NCI-H774 (cell line): ENCODE measurements around the gene ZFHX3.

ENCODE experiments used
- DNase-seq: peaks from one replicate; lab custom pipeline; 2025; lab: John Stamatoyannopoulos, UW

Gene ZFHX3

DNA sequence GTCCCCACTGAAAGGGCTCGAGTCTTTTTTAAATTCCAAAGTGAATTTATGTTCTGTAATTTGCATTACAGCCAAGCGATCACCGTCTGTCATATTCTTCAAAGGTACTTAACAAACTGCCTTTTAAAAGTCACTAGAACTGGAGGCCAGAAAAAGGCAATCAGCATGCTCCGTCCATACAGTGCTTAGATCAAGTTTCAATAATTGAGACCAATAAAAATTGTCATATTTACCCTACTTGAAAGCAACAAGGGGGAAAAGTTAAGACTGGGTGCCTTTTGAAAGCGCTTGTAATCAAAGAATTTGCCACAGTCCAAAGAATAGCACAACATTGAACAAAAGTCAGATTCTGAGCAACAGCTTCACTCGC, 9.0 kb upstream of the ZFHX3 start:
- DNase-seq: no peak

DNA sequence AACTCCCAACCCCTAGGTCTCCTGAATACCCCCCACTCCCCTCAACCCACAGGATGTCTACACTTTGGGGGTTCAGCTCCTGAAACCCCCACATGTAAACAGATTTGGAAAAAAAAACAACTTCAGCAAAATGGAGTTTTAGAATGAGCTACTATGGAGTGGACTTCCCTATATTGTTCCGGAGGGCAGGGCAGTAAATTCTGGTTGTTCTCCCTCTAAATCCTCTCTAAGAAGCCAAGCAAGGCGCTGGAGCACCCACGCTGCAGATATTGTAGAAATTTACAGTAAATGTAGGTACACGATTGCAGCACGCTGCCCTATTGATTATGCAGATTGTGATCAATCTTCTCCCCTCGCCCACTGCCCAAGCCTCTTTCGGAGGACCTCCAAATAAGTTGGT, 8.5 kb upstream of the ZFHX3 start:
- DNase-seq: no peak

DNA sequence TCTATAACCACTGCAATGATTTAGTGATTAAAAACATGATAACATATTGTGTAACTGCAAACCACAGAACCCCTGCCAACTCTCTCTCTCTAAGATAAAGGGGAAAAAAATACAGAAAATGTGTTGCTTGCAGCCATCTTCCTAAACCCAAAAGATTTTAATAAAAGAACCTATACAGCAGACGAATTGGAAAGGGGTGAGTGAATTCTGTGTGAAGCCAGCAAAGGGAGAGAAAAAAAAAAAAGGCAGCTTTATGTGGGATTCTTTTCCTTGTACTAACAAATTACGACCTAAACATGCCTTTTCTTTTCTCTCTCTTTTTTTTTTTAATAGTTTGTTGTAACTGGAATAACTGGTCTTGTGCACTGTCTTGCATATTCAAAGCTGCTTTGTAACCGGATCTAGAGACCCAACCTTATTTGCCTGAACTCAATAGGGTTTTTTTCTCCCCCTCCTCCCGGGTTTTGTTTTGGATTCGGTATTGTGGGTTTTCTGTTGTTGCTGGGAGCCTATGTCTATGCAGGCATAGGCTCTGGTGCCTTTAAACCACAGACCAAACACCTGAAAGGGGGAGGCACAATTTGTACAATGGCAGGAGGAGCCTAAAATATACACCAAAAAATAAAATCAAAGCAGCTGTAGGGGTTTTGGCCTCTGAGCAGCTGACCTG, 7.0 kb upstream of the ZFHX3 start:
- no peak for DNase-seq

DNA sequence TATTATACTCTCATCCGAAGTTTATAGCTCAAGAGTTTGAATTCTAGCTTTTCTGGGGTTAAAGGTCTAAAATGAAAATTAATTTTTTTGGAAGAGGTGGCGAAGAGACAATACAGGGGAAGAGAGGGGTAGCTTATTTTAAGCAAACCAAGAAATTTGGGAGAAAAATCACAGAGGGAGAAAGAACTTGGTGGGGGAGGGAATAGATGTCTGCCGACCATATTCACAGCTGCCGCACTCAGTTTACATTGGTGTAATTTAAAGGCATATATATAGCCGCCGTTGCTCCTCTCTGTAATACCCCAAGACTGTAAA, 6.5 kb upstream of the ZFHX3 start:
- DNase-seq: no peak

DNA sequence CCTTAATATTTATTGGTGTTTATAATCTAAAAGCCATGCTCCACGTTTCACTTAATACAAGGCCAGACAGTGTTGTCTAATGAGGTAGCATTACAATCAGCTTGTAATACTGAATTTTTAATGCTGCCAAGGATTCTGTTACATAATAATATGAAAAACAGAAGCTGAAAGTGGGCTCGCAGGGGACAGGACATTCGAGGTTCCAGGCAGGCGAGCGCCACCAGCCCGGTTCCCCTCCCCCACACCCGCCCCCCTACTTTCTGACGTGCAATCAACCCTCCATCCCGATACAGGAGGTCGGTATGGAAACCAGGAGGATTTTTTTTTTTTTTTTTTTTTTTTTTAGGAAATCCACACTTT, 6.2 kb upstream of the ZFHX3 start:
- no peak for DNase-seq

DNA sequence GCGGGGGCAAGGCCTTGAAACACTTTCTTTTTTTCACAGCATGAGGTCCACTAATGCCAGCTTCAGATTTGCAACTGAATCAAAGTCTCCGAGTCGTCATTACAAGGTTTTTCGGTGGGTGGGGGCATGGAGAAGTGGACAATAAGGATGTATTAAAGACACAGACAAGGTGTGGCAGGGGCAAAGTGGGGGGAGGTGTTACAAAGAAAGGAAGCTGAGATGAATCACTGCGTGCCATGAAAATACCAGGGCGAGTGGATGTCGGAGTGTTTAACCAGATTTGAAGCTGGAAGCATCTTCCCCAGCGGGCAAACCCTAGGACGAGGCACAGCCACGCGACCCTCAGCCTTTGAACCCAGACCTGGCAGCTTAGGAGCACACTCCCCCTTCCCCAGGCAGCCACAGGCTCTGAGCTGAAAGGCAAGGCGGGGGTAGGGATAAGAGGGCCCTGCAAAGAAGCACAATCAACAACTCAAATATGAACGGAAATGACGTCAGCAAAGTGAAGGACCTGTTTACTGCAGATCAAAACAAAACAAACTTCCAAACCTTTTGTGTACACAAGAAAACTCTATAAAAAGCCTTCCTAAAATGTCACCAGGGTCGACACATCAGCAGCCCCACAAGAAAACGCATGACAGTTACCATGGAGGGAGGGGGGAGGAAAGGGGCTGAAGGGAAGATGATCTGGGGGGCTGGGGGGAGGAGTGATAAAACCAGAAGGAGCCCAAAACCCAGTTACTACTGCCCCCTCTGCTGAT, 5.6 kb upstream of the ZFHX3 start:
- peak; percentile 26 for DNase-seq

DNA sequence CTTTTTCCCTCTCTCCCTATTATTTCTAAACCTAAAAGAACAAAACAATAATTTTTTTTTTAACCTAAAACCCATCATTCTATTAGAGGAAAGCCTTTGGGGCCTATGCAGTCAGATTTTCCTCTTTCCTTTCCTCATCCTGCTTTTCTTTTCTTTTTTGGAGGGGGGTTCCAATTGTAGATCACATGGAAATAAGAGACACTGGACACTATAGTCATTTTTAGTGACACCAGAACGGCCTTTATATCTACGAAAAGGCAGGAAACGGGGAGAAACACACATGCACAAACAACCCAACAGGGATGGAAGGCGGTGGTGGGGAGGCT, 5.1 kb upstream of the ZFHX3 start:
- no peak for DNase-seq

DNA sequence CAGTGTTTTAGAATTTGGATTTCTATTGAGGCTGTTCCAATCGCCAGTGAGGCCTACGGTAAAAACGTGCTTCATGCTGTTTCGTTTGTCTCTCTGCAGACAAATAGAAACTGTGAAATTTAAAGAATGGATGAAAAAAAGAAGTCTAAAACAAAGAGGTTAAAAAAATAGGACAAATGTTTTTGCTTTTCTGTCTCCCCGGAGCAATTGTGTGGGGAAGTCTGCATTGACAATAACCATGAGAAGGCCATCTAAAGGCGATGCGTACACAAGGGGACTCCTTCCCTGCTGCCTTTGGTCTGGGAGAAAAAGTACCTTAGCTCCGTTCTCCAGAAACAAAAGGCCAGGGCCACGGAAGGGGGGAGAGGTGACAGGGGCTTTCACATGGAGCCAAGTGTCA, 4.6 kb upstream of the ZFHX3 start:
- DNase-seq: no peak

DNA sequence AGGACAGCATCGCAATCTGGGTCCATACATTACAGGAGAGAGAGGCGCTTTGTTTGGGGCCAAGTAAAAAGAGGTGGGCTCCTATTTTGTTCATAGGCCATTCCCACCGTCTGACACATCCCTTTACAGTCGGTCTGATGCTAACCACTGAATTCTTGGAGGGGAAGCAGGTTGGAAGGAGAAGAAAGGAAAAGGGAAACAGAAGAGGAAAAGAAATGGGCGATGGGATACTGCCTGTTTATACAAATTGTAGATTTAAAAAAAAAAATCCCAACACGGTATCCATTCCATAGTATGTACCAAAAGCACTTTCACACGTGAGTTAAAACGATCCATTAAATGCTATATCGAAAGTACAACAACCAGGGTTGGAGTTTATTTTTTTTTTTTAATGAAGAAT, 4.0 kb upstream of the ZFHX3 start:
- DNase-seq: no peak

DNA sequence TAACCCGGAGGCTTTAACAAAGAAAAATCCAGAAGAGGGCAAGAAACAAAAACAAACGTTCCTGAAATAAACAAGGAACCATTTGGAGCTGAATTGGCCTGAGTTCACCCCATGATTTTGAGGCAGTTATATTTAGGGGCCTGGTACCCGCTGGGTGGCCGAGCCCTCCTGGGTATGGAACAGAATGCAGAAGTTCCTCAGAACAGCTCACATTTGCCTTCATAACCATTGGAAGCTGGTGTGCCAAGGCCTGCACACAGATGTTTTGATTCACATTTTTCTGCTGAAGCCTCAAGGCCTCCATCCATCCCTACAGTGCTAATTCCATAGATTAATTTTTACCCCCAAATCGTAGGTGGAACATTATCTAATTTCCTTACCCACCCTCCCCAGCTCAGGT, 3.3 kb upstream of the ZFHX3 start:
- no peak for DNase-seq

DNA sequence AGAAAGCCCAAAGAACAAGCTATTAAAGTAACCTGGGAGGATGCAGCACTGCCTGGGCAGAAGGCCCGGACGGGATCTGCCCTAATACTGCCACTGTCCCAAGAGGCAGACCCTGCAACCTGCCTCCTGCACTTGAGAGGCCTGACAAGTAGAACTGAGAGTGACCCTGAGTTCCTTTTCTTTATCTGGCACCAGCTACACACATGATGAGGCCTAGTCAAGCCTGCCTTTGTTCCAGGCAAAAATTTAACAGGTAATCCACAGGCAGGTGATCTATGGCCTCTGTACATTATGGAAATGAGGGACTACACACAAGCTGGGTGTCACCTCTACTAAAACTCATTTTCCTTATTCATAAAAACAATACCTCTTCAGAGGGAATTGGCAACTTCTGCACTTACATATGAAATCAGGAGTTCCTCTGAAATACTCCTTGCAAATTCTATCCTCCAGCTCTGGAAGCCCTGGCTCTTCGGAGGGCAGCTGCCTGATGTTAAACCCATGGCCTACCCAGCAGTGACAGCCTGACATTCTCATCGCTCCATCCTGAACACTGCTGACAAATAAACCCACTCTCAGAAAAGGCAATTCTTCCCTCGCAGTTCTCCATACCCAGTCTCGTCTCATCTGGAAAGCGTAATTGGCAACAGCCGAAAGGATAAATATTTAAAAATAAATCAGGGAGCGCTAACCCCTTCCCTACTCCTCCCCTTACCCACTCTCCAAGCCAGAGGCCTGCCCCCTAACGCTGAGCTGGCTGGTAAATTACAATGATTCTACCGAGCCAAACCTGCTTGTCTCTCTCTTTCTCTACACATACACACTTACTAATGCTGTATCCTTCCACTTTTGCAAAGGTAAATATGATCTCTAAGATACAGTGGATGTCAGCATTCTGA, 2.5 kb upstream of the ZFHX3 start:
- DNase-seq: no peak

DNA sequence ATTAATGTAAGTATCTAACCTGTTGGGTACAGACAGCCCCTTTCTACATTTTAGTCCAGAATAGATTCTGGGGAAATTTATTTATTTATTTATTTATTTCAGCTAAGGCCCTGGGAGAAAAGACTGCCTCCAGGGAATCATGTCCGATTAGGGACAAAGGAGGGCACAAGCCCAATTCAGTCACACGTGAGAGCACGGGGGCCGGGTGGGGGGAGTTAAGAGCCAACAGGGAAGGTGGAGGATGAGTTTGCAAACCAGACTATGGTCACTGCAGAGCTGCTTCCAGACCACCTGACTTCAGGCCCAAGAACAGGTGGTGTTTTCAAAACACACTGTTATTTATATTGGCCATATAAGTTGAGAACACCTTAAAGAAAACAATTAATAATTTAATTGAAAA, 1.6 kb upstream of the ZFHX3 start:
- no peak for DNase-seq

DNA sequence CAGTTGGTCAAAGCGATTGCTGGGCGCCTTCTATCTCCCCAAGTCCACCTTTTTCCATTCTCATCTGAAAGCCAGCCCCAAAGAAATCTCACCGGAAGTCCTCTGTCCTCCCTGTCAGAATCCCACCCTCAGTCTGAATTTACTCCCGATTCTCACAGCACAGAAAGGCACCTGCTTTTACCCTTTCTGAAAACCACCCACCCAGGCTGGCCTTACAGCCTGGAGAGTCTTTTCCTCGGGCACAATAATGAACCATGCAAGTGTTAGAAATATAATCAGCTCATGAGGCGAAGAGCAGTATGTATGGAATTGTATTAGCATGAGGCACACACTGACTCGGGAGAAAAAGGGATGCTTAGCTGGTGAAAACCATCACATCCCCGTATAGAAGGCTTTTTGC, 1.2 kb upstream of the ZFHX3 start:
- DNase-seq: no peak

DNA sequence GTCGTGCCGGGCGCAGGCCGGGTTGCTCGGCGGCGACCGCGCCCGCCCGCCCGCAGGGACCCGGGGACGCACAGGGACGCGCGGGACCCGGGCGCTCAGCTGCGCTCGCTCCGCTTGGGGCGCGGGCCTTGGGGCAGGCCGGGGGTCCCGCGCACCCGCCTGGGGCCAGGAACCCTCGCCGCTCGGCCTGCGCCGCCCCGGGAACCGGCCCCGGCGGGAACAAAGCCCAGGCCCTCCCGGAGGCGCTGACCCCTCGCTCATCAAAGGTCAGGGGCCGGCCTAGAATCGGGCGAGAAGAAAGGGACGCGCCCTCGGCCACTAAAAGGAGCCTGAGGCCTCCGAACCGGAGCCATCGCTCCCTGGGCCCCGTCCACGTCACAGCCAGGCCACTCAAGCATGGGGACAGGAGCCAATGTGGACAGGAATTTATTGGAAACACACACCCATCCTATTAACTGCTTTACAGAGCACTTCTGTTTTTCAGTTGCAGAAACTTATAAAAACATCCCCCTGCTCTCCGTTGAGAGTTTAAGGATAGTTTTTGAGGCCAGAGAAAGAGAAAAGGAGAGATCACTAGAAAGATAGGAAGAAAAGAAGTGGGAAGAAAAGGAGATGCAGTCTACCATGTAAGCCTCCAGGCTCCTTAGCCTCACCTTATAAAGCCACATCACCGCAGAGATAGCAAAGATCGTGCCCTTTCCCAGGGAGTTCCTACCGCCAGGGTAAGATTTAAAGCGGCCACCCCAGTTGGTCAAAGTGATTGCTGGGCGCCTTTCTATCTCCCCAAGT, 558 bp upstream of the ZFHX3 start:
- no peak for DNase-seq

DNA sequence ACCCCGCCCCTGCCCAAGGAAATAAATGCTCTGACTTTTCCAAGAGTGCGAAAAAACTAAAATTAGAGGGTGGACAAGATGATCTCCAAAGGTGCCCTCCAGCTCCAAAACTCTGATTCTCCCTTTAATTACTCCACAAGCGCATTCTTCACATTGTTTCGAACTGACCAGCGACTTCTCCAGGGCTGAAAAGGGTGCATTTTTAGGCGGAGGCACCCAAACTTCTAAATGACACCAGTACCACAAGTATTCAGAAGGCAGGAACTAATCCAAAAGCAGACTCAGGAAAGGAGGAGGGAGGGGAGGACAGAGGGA, 750 bp downstream of the ZFHX3 start:
- no peak for DNase-seq

DNA sequence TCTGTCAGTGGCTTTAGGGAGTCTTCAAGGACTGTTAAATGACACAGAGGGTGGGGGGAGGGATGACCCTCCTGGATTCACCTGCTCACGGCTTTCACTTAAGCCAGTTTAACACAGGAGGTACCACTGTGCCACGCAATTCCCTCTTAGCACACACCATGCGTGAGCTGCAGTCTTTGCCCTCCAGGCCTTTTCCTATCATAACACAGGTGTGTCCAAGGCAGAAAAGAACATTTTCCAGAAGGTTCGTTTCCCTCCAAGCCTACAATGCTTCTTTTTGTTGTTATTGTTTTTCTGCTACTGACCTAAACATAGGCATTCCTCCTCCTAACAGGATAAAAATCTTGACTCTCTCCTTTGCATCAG, 1.1 kb downstream of the ZFHX3 start:
- DNase-seq: no peak

DNA sequence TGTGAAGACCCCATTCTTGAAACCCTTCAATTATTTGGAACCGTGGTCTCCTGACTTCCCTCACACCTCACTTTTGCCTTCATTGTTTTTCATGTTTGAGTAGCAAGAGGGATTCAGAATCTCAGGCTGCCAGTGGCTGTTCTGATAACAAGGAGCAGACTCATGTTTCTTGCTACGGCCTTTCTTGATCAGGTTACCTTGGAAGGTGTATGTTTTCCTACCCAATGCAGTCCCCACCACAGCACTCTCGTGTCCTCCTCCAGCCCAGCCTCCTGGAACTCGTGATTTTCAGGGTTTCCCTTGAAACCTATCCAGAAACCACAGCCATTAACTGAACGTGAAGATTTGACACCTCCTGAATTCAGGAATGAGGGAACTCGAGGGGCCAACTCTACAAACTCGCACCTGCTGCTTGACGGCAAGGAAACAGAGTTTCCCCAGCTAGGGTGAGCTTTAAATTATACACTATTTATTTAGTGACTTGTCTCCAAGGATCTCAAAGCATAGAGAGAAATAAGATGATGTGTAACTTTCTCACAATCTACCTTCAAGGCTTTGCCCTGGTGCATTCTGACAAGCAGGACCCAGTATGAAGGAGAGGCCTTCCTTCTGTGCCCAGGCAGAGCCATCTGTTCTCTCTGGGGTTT, 1.6 kb downstream of the ZFHX3 start:
- no peak for DNase-seq

DNA sequence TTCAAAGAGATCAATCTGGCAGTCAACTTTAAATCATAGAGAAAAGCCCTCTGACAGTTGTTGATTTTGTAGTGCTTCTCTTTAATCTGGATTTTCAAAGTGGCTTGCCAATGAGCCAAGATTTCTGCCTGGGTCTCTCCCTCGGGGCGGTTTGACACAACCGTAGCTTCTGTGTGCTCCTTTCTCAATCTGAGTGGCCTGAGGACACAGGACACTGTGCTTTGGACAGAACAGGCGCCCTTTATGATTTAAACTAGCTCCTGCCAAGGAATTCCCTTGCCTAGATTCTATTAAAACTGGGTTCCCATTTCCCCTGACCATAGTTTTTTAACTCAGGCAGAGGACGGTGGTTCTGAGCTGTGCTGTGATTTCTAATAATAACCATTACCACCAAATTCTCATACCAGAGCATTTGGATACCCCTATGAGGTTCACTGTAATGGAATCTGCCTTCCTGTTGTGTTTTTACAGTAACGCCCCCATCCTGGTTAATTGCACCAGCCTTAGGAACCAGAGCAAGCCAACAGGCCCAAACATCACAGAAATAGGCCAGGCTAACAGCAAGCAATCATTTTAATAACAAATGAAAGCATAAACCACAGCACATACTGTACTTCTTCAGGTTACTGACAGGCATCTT, 4.0 kb downstream of the ZFHX3 start:
- no peak for DNase-seq

DNA sequence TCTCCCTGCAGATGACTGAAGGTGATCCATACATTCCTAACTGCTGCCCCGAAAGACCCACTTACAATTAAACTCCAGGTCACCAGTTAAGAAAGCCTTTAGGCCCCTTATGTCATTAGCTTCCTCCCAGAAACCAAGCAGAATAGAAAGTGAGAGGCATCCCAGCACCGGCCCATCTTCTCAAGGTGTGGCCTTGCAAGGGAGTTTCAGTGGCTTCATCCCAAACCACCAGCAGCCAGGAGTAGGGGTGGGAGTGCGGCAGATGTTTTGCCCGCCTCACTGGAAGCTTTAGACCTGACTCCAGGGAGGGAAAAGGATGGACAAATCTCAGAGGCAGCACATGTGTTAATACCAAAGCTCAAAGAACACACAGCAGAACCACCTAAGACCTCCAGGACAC, 5.1 kb downstream of the ZFHX3 start:
- no peak for DNase-seq

DNA sequence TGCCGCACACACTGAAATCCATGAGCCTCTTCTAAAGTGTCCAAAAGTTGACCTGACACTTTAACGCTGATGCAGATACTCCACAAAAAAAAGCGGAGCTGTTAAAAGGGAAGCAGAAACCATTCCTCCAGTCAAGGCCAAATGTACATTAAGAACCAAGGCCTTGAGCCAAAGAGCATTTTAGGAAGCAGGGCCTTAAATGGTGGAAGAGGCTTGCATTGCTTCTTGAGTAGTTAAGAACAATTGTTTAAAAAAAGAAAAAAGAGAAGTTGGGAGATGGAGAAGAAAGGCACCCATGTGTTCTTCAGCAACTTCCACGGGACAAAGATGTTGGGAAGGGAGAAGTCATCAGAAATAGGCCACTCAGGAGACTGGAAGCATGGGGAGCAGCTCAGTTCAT, 6.3 kb downstream of the ZFHX3 start:
- no peak for DNase-seq

DNA sequence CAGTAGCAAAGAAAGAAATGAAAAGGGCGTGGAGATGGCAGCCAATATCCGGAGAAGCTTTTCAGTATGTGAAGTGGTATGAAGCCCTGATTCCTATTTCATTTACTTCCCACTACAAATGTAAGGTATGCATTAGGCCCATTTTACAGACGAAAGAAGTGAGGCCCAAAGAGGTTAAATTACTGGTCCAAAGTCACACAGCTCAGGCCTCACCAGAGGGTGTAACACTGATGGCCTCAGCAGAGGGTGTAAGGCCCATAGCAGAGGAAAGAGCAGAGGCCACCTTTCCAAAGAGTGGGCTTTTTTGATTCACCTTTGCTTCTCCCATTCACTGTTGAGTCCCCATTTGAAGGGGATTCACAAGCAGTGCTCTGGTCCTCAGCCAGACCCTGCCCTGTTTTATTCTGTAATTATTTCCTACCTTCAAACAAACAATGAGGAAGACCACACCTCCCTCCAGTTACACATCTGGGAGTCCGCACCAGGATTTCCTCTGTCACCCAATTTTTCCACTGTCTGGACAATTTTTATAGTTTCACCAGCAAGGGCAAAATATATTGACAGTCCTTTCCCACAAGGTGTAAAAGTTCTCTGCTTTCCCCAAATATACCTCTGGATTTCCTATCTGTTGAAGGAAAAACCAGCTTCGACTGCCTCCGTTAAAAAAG, 7.1 kb downstream of the ZFHX3 start:
- no peak for DNase-seq
